ENCODE measurements around the gene PPM1A. TPM values are rescaled to one million over a fixed set of nuclear protein-coding genes. Genes with fewer than 3 reads are reported as not detected.

The PPM1A gene
- total and polyA plus RNA-seq, 2 experiments from 2014 or later, result 29.8 to 34.1 TPM

- TF ChIP-seq ZNF462 (CRISPR knock-in tag; IDR thresholded peaks at IDR 0.05) (no peak), ETS1 (IDR thresholded peaks at IDR 0.05) (no peak), EZH2phosphoT487 (IDR thresholded peaks at IDR 0.05; ENCODE audit: unreplicated experiment) (no peak), EZH2 (IDR thresholded peaks at IDR 0.05; ENCODE audit: low read depth, unreplicated experiment) (no peak), REST (IDR thresholded peaks at IDR 0.05; ENCODE audit: unreplicated experiment) (no peak), NANOG (IDR thresholded peaks at IDR 0.05; ENCODE audit: borderline replicate concordance) (no peak)
Observed at GRCh38 chr14:60215127-60215444, 33.9 kb upstream of the PPM1A start (continued).

Measured in GM23338 (cell line).